Stimulated activated CD4-positive, alpha-beta T cell treated with anti-CD3 and anti-CD28 coated beads, Interleukin-12 subunit alpha, Interleukin-12 subunit beta, amount 100 ng/mL, for 24 hours (primary cell): ENCODE data around the gene SETD6.
A peak's percentile ranks its signal among the peaks of the same experiment; 100 is the strongest.
"Not testable (repeated sequence)": the region's sequence is repeated elsewhere in the genome, so short reads cannot be mapped to it uniquely, and the experiment has no call there.

Source experiments
- DNase-seq, 2 experiments: peaks; one replicate each; pipeline ENCODE4 v3.0.0-alpha.2; 2020; ENCODE audit warnings: low read depth in 2 of 2

SETD6 gene, protein sequence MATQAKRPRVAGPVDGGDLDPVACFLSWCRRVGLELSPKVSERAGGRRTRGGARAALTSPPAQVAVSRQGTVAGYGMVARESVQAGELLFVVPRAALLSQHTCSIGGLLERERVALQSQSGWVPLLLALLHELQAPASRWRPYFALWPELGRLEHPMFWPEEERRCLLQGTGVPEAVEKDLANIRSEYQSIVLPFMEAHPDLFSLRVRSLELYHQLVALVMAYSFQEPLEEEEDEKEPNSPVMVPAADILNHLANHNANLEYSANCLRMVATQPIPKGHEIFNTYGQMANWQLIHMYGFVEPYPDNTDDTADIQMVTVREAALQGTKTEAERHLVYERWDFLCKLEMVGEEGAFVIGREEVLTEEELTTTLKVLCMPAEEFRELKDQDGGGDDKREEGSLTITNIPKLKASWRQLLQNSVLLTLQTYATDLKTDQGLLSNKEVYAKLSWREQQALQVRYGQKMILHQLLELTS

DNA sequence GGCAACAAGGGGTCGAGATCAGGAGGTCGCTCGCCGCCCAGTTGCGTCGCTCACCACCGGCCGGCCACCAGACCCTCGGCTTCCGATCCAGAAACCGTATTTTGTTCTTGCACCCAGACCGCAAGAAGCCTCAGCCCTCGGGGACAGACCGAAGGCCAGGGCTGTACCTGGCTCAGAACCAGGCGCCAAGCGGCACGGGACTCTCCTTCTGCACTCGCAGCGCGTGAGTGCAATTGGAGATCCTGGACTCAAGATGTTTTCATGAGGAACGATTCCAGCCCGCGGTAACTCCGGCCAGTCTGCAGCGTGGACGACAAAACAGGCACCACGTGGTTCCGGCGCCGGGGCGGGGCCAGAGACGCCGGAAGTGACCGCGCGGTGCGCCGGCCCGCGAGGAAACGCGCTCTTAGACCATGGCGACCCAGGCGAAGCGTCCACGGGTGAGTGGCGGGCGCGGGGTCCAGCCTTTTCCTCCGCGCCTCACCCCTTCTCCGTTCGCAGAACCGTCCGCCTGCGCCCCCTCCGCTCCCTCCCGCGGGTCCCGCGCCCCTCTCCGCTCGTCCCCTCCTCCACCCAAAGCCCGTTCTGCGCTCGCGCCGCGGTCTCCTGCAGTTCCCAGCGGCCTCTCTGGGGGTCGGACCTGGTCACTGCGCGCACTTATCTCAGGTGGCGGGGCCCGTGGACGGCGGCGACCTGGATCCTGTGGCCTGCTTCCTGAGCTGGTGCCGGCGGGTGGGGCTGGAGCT, at the start of gene SETD6:
Gene SETD6, plus strand, starts transcription at position 393 of the 746 bp plus-strand sequence. Its CDS starts 21 bp downstream, at position 414.
- DNase-seq = peak; percentile 65 to 76

DNA sequence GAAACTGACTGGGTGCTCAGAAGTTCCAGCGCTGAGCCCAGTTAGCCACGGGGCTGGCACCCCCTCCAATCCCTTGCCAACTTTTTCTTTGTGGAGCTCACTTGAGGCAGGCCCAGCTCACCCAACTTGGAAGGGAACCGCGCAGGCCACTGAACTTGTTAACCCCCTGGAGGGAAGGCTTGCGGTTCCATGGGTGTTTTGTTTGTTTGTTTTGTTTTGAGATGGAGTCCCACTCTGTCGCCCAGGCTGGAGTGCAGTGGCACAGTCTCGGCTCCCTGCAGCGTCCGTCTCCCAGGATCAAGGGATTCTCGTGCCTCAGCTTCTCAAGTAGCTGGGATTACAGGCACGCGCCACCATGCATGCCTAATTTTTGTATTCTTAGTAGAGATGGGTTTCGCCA, 49.5 kb upstream of the SETD6 start:
- no peak for DNase-seq

DNA sequence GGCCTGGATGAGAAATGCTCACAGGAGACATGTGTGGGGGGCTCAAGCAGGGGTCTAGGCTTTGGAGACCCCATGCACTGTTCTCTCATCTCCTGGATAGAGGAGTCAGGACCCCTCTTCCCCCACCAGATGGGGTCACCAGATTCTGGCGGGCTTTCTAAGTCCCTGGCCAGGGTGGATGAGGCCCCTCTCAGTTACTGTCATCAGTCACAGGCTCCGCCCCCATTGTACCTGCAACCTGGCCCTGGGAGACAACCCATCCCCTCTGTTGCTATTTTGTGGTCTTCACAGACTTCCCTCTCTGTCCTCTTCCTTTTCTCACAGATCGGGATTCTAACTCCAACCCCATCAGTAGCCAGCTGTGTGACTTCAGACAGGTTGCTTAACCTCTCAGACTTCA, 48.9 kb upstream of the SETD6 start:
- DNase-seq = no peak

DNA sequence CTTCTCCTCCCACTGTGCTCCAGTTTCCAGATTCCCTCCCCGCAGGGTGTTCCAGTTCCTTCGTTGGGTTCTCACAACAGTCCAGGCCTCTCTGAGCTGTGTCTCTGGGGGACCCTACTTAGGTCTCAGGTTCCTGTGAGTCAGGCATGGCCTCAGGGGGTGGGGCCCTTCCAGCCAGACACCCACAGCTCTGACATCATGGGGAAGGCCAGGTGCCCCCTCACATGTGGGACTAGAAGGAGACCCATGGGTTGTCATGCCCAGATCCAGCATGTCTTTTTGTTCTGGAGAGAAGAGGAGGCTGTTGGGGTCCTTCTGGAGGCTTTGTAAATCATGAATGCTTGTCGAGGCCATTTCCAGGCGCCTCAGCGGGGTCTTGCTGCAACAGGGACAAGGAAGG, 47.4 kb upstream of the SETD6 start:
- DNase-seq = no peak

DNA sequence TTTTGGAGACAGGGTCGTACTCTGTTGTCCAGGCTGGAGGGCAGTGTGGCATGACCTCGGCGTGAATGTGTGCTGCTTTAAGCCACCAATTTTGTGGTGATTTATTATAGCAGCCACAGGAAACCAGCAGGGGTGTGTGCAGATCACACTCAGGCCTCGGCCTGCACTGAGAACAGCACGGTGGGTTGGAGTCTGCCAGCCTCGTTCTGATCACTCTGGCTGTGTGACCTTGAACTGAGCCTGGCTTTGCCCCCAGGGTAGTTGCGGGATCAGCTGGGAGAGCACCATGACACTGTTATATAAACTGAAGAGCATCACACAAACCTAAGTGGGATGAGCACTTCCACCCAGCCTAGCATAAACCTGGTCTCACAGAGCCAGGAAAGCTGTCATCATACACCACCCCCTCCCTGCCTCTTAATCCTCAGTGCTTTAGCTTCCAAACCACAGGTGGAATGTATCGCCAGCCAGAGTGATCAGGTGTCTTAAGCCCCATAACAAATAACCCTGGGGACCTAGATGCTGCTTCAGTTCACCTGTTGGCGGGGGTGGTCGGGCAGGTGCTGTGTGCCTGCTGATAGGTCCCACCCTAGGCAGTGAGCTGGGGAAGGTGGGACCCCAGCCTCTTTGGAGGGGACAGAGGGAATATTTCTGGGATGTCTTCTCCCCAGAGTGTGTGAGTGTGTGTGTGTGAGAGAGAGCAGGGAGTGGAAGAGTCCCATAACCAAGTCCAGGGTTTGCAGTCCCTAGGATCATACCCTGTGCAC, 43.9 kb upstream of the SETD6 start:
- no peak for DNase-seq

DNA sequence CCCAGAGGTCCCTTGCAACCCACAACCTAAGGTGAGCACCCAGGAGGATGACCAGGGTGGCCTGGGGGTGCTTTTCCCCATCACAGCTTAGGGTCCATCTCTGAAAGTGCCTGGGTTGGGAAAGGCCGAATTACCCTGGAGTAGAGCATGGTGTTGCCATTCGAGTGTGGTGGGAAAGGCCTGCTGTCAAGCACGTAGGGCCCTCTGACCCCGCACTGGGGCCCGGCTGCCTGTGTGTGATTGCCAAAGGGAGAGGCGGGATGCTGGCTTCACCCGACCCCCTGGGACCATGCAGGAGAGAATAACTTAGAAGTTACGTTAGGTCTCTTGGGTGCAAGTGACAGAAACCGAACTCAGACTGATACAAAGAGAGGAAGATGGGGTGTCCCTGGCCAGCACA, 43.1 kb upstream of the SETD6 start:
- no peak for DNase-seq

DNA sequence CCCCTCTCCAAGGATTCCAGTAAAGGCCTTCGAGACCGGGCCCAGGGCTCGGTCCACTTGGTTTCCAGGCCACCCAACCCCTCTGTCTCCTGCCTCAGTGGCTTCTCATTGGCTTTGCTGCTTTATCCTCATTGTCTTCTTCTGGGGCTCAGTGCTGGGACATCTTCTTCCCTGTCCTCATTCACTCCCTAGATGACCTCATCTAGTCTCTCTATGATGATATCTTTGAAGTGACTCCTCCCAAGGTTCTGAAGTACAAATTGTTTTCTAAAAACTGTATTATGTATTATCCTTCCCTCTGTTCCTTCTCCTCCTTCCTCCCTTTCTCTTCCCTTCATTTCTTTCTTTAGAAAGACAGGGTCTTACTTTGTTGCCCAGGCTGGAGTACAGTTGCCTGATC, 42.5 kb upstream of the SETD6 start:
- no peak for DNase-seq

DNA sequence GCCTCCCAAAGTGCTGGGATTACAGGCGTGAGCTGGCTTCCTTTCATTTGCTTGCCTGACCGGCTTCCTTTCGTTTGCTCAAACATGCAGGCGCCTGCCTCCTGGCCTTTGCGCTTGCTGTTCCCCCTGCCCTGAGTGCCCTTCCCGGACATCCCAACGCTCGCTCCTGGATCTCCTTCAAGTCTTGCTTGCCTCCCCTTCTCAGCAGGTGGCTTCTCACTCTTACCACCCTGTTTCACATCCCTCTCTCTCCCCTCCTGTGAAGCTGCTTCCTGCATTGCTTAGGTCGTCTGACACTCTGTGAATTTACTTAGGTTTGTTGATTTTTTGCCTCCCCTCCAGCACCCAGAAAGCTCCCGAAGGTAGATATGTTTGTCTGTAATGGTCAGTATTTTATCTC, 41.0 kb upstream of the SETD6 start:
- DNase-seq = no peak

DNA sequence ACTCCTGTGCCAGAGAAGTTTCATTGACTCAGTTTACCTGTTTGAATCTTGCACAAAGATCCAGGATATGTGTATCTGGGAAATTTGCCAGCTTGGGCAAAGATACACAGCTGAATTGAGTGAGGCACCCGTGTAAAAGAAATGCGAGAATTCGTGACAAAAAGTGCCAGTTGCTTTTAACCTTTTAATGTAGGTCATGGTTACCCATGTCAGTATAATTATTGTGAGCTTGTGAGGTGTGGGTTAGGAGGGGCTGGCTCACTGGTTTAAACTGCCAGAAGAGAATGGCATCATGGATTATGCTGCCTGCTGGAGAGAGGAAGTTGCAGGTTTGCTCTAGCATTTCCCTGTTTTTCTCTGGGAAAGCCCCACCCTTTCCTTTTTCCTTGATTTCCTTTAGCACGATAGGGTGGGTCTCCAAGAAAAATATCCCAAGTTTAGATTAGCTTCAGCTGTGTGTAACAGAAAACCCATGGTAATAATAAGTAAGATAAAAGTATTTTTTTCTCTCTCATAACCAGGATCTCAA, 40.2 kb upstream of the SETD6 start:
- no peak for DNase-seq

DNA sequence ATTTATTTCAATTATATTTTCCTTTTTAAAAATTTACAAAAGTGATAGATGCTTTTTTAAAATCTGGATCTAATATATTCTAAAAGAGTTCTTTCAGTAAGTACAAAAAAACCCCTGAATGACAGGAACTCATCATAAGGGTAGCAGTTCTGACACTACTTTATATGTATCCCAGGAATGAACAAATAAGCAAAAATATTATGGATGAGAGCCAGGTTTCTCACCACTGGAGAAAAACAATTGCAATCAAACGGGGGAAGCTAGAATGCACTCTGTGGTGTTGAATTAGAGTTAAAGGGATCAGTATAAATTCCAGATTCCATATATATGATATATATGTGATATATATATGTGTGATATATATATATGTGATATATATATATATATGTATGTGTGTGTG, 38.5 kb upstream of the SETD6 start:
- no peak for DNase-seq

DNA sequence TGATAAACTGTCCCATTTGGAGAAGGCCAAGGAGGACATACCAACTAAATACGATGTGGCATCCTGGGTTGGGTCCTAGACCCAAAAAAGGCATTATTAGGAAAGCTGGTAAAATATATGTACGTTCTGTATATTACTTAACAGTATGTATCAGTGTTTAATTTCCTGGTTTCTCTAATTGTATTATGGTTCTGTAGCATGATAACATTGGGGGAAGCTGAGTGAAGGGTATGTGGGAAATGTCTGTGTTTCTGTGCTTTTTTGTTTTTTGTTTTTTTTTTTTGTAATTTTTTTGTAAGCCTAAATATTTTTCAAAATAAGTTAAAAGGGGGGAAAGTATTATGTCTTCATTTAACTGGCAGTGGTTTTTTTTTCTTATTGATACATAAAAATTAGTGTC, 36.9 kb upstream of the SETD6 start:
- no peak for DNase-seq

DNA sequence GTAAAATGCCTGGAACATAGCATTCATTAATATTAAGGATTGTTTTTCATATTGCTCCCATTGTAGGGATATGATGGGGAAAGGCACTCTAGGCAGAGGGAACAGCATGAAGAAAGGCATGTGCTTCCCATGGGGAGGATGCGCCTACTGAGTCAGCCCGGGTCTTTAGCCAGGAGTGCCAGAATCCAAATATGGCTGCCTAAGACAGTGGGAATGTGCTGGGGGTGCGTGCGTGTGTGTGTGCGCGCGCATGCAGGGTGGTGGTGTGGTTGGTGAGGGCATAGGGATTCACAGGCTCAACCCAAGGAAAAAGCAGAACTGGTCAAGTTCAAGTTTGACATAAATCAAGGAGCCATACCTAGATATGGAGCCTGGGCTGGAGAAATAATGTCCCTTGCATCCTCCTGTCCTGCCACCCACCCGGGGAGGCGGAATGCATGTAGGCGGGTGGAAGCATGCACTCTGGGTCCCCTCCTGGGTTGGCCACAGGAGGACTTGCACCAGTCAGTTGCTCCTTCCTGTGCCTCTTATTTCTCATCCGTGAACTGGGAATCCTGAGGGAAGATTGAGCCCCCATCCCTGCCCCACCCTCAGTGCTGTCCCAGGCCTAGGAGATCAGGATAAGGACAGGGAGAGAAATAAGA, 34.0 kb upstream of the SETD6 start:
- no peak for DNase-seq

DNA sequence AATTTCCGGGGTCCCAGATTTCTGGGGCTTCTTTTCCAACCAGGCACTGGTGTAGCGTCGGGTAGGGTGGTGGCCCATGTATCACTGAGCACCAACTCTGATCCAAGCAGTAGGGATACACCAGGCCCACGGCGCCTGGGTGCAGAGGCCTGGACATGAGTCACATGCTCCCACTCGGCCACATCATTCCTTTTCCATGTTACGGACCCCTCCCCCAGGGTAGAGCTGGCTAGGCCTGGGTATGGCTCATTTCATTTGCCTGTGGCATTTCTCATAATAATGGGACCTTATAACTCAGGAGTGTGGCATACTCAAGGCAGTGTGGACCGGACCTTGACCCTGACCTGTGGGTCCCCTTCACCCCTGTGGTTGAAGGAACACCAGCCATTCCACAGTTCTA, 33.4 kb upstream of the SETD6 start:
- DNase-seq = no peak

DNA sequence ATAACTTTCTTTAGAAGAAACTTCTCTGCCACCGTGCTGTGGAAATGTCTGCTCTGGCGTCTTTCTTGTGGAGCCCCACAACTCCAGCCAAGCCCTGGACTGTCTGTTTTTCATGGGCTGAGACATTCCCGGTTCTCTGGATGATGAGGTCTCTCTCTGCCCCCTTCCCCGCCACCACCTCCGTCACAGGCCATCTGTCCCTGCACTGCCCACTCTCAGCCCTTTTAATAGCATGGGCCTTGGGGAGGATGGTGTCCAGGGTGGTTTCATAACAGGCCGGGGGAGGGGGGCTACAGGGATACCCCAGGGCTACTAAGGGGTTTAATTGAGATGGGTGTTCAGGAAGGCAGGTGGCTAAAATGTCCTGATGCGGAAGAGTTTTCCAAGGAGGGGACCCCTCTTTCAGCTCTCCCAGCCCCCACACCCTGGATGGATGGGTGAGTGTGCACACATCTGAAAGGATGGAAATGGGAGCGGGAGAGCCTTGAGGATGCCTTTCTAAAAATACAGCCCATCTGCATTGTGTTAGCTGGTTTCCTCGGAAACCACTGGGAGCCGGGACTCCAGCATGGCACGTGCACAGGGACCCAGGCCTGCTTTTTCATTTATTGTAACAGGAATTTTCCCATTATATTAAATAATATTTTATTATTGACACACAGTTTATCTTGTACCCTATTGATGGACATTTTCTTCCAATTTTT, 30.0 kb upstream of the SETD6 start:
- no peak for DNase-seq

DNA sequence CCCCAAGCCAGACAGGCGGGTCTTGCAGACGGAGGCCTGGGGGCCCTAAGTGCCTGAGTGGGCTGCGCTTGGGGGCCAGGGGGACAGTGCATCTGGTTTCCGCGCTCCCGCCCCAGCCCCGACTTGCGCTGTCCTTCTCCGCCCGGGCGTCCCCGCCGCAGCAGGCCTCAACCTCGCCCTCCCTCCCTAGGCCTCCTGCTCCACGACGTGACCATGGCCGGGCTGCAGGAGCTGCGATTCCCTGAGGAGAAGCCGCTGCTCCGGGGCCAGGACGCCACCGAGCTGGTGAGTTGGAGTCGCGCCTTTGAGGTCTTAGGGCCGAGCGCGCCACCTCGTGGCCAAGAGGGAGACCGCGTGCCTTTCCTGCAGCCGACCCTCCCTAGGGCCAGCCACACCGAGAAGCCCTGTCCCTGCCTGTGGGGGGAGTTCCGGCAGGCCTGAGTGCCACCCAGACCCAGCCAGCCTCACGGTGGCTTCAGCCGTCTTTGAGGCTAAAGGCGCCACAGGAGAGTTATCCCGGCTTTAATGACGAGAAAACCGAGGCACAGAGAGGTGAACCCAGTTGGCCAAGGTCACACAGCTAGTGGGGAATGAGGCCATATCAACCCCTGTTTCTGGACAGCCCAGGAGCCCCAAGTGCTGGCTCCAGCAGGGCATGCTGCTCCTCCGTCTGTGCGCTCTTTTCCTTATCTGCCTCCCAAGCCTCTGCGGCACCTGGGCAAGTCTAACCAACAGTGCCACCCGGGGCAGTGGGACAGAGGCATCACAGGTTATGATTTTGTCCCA, 27.6 kb upstream of the SETD6 start:
- peak; percentile 51 to 71 for DNase-seq

DNA sequence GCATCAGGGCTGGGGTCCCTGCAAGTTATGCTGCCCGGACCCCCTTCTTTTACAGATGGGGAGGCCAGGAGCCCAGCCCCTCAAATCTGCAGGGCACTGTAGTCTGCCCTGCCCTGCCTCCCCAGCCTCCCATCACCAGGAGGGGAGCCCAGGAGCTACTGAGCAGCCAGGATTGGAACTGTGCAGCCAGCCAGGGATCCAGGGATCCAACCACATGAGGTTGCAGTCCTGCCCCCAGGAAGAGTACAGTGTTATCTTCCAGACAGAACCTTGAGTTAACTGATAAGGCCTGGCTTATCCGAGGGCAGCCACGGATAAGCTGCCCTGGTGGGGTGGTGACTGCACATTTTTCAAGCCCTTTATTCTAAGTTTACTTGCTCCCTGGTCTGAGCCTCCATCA, 26.8 kb upstream of the SETD6 start:
- DNase-seq = no peak

DNA sequence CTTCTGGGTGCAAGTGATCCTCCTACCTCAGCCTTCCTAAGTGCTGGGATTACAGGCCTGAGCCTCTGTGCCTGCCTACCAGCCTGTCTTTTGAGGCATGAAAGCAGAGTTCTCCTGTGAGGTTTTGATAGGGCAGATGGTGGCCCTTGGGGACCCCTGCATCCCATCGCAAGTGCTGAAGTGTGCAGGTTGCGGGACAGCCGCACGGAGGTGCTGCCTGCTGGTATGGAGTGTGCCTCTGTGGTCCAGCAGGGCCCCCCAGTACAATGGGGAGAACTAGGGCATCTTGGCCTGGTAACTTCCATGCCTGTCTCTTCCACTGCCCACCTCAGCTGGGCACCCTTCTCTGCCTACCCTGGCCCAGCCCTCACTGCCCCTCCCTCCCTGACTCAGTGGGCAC, 25.3 kb upstream of the SETD6 start:
- DNase-seq = no peak

DNA sequence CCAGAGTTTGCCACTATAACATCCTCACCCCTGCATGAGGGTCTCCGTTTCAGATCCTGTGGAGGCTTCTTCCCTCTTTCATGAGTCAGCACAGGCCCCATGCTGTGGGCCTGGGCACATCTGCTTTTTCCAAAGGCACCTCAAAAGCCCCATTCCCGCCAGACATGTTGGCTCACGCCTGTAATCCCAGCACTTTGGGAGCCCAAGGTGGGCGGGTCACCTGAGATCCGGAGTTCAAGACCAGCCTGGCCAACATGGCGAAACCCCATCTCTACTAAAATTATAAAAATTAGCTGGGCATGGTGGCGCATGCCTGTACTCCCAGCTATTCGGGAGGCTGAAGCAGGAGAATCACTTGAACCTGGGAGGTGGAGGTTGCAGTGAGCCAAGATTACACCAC, 24.8 kb upstream of the SETD6 start:
- DNase-seq = not testable (repeated sequence)

DNA sequence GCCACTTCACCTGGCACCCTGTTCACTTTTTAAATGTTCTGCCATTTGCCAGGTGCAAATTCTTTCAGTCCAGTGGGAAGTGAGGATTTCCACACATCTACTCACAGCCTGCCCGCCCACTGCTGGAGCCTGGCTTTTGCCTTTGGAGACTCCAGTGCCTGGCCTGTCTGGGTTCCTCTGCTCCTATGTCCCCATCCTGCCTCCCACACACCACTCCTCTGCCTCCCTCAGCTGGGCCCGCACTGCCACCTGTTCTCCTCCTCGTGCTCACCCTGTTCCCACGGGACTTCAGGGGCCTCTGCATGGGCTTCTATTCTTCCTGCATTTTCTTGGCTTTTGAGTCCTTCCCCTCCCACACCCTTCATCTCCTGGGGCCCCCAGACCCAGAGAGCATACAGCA, 23.3 kb upstream of the SETD6 start:
- no peak for DNase-seq

DNA sequence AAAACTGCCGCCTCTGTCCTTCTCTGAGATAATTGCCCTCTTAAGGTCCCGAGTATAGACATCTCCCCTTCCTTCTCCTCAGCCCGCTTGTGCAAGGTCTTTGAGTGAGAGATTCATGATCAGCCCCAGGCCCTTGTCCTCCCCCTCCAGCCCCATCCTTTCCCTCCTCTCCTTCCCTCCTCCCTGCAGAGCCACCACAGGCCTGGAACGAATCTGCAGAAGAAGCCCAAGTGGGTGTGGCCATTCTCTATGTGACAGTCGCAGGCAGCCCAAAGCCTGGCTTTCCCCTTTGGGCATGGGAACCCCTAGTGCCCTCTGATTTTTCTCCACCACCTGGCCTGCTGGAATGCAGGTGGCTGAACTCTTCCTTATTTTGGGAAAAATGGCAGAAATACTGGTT, 22.6 kb upstream of the SETD6 start:
- DNase-seq = no peak
